ENCODE results near the gene RRP1. TPM values are rescaled to one million over a fixed set of nuclear protein-coding genes. Genes with fewer than 3 reads are reported as not detected.

Gene RRP1
- polyA plus RNA-seq, 1 experiment = 8.2 TPM

DNA sequence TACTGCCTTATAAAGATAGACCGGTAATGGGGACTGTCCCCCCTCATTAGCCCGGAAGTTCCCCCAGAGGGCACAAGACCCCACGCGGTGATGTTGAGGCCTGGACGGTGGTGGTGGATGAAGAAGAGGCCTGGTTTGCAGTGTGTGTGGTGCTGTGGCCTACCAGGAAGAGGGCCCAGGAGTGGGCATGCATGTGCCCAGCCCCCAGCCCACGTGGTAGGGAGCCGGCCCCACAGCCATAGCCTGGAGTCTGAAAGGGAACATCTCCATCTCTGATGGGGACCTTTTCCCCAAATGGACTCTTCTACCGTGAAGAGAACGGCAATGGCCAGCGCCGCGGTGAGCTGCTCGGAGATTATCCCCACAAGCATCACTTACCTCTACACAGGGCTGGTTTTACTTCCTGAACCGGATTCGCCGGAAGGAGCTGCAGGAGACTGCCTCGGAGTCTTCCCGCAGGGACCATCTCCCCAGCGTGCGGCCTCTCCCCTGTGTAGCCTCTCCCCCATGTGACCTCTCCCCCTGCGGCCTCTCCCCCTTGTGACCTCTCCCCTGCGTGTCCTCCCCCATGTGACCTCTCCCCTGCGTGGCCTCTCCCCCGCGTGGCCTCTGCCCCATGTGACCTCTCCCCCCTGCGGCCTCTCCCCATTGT, 20.6 kb downstream of the RRP1 start:
- no peaks in the 10 kb centered on the region for H3K9me3 ChIP-seq (ENCODE audit: control insufficient read depth, insufficient read depth, low read length)
- no peak for DNase-seq (ENCODE audit: low read depth, low spot score)
- CTCF ChIA-PET = interaction anchor here (0.7 to 1.5 kb wide), 5 partner anchors 9 to 214 kb away, joined by 3 to 4 read pairs (median 3); no protein-coding TSS in a partner anchor
- TF ChIP-seq, protein P1, sequence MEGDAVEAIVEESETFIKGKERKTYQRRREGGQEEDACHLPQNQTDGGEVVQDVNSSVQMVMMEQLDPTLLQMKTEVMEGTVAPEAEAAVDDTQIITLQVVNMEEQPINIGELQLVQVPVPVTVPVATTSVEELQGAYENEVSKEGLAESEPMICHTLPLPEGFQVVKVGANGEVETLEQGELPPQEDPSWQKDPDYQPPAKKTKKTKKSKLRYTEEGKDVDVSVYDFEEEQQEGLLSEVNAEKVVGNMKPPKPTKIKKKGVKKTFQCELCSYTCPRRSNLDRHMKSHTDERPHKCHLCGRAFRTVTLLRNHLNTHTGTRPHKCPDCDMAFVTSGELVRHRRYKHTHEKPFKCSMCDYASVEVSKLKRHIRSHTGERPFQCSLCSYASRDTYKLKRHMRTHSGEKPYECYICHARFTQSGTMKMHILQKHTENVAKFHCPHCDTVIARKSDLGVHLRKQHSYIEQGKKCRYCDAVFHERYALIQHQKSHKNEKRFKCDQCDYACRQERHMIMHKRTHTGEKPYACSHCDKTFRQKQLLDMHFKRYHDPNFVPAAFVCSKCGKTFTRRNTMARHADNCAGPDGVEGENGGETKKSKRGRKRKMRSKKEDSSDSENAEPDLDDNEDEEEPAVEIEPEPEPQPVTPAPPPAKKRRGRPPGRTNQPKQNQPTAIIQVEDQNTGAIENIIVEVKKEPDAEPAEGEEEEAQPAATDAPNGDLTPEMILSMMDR (IDR thresholded peaks at IDR 0.05; ENCODE audit: low read depth, low read length) = no peak
- H3K27me3 ChIP-seq (ENCODE audit: control insufficient read depth, insufficient read depth, low read length) = peaks cover 3% of the 10 kb centered on the region
- POLR2A ChIA-PET = interaction anchor here (2.6 kb wide), 1 partner anchor 165 kb away, joined by 7 read pairs; no protein-coding TSS in a partner anchor
- H3K27ac ChIP-seq (ENCODE audit: low read depth, low read length) = no peak overlapping the region
- H3K4me3 ChIP-seq (ENCODE audit: low read depth, low read length) = no peak overlapping the region

DNA sequence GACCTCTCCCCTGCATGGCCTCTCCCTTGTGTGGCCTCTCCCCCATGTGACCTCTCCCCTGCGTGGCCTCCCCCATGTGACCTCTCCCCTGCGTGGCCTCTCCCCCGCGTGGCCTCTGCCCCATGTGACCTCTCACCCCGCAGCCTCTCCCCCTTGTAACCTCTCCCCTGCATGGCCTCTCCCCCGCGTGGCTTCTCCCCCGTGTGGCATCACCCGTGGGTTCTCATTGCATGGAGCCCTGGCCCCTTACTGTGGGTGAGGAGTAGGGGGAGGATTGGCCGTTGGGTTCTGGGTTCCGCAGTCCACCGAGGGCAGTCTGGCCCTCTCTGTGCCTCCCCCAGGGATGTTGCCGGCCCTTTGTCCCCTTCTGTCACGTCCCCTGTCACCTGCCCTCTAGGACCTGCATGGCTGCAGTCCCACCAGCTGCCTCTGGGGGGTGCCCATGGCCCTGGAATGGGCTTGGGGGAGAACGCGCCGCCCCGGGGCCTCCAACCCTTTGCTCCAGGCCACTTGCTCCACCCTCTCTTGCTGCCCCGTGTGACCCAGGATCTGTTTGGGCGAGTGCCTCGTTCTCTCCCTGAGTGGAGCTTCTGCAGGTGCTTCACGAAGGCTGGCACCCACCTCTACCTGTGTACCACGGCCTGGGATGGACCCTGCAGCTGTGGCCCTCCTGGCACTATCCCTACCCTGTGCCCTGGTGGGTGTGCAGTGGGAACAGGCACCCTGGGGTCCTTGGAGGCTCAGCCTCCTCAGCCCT, 21.3 kb downstream of the RRP1 start:
- Histone ChIP-seq H3K27ac (ENCODE audit: low read depth, low read length) (no peak overlapping the region), H3K4me3 (ENCODE audit: low read depth, low read length) (no peak overlapping the region), H3K9me3 (ENCODE audit: control insufficient read depth, insufficient read depth, low read length) (no peaks in the 10 kb centered on the region), H3K27me3 (ENCODE audit: control insufficient read depth, insufficient read depth, low read length) (peaks cover 3% of the 10 kb centered on the region)
- POLR2A ChIA-PET = interaction anchor here (2.6 kb wide), 1 partner anchor 165 kb away, joined by 7 read pairs; no protein-coding TSS in a partner anchor
- CTCF ChIA-PET = interaction anchor here (0.5 to 1.5 kb wide), 8 partner anchors 9 to 214 kb away, joined by 3 to 6 read pairs (median 4); no protein-coding TSS in a partner anchor
- no peak for DNase-seq (ENCODE audit: low read depth, low spot score)
- TF ChIP-seq, protein P1 (IDR thresholded peaks at IDR 0.05; ENCODE audit: low read depth, low read length) = peak; percentile 93

DNA sequence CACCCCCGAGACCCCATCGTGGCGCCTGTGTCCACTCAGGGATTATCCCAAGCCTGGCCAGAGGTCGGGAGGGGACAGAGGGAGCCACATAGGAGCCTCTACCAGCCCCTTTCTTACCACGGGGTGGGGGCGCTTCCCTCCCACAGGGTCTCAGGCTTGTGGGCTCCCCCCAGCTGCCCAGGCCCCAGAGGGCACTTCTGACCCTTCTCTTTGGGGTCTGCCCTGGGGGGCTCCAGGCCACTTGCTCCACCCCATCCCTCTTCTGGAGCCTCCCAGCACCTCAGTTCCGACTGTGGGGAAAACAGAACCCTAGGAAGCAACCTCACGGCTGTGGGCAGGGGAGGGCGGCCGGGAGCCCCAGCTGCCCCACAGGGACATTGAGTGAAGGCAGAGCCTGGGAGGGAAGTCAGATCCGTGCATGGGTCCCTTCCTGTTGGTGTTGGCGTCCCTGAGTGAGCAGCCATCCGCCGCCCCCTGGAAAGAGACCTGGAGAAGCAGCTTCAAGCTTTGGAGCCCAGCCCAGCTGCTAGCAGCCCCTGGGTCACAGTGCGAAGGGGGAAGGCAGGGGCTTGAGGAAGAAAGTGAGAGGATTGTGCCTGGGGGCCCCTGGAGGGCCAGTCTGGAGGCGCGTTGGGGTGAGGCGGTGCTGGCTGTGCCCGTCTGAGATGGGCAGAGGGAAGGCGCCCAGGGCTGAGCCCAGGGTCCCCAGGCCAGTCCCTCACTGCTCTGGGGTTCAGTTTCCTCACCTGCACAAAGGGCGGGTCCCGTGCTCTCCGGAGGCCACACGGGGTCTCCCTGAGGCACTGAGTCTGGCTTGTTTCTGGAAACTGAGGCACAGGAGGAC, 22.1 kb downstream of the RRP1 start:
- Histone ChIP-seq H3K9me3 (ENCODE audit: control insufficient read depth, insufficient read depth, low read length) (no peaks in the 10 kb centered on the region), H3K27ac (ENCODE audit: low read depth, low read length) (no peak overlapping the region)
- POLR2A ChIA-PET = interaction anchor here (2.6 kb wide), 1 partner anchor 164 kb away, joined by 7 read pairs; no protein-coding TSS in a partner anchor

DNA sequence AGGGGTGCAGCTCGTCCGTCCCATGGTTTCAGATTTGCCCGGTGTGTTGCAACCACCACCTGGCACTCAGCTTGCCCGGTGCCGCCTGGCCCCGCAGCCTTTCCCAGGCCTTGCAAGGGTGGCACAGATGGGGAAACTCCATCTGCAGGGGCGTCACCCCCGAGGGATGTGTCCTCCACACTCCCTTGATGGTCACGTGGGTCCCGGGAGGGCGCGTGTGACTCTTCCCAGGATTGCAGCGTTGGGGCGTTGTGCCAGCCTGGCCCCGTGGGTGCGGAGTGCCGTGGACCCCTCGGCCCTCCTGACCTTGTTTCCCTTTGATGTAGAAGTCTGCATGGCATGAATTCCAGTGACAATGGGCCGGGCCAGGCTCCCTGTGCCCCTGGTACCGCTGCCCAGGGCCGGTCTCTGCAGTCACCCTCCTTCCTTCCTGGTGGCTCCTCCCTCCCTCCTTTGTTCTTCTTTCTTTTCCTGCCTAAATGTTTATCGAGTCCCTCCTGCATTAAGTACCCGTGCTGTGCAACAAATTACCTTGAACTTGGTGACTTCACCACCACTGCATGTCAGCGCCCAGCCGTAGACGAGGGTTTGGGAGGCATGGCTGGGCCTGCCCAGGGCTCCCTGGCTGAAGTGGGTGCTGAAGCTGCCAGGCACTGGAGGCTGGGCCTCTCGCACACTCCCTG, 22.9 kb downstream of the RRP1 start:
- DNase-seq (ENCODE audit: low read depth, low spot score) = no peak
- H3K9me3 ChIP-seq (ENCODE audit: control insufficient read depth, insufficient read depth, low read length) = peaks cover under 1% of the 10 kb centered on the region; the same call in 1 of the 2 replicates
- TF ChIP-seq, protein P1 (IDR thresholded peaks at IDR 0.05; ENCODE audit: low read depth, low read length) = no peak
- ChIA-PET CTCF (interaction anchor here (1.2 kb wide), 1 partner anchor 127 kb away, joined by 4 read pairs; no protein-coding TSS in a partner anchor), POLR2A (interaction anchor here (2.6 kb wide), 1 partner anchor 163 kb away, joined by 7 read pairs; no protein-coding TSS in a partner anchor)
- H3K27me3 ChIP-seq (ENCODE audit: control insufficient read depth, insufficient read depth, low read length) = peaks cover 3% of the 10 kb centered on the region
- no peak overlapping the region for H3K27ac ChIP-seq (ENCODE audit: low read depth, low read length)
- H3K4me3 ChIP-seq (ENCODE audit: low read depth, low read length) = no peak overlapping the region

More for the DNA sequence above, 22.1 kb downstream of the RRP1 start:
- CTCF ChIA-PET = interaction anchor here (0.6 to 1.5 kb wide), 6 partner anchors 8 to 213 kb away, joined by 3 to 6 read pairs (median 4); no protein-coding TSS in a partner anchor
- Histone ChIP-seq H3K27me3 (ENCODE audit: control insufficient read depth, insufficient read depth, low read length) (peaks cover 3% of the 10 kb centered on the region), H3K4me3 (ENCODE audit: low read depth, low read length) (no peak overlapping the region)
- DNase-seq (ENCODE audit: low read depth, low spot score) = no peak
- TF ChIP-seq, protein P1 (IDR thresholded peaks at IDR 0.05; ENCODE audit: low read depth, low read length) = no peak
